AG09319 (cell line): ENCODE results near the gene FAM20A.

Source experiments
- DNase-seq: peaks from one replicate; pipeline ENCODE4 v3.0.0-alpha.2; 2010; ENCODE audit warnings: low read depth; ENCODE audit errors: extremely low read depth
- CTCF ChIP-seq: IDR thresholded peaks from 2 replicates; pipeline ENCODE4 v1.5.1; 2011; ENCODE audit warnings: low read depth, mild to moderate bottlenecking, inconsistent platforms, low read length, moderate library complexity

Gene FAM20A

GRCh38 chr17:68634345-68634876 is 33.2 kb upstream of the FAM20A start:
- TF ChIP-seq CTCF = no peak
- no peak for DNase-seq

GRCh38 chr17:68628576-68628957 is 27.4 kb upstream of the FAM20A start:
- TF ChIP-seq CTCF = no peak
- no peak for DNase-seq

GRCh38 chr17:68627956-68628575 is 26.9 kb upstream of the FAM20A start:
- no peak for TF ChIP-seq CTCF

GRCh38 chr17:68624381-68624780 is 23.2 kb upstream of the FAM20A start:
- no peak for DNase-seq
- TF ChIP-seq CTCF = no peak

More at GRCh38 chr17:68627956-68628575, 26.9 kb upstream of the FAM20A start:
- DNase-seq = no peak

- DNase-seq = no peak
- no peak for TF ChIP-seq CTCF
These were observed 22.6 kb upstream of the FAM20A start for GRCh38 chr17:68623811-68624210.

GRCh38 chr17:68622423-68622822 is 21.3 kb upstream of the FAM20A start:
- no peak for DNase-seq
- TF ChIP-seq CTCF = no peak

GRCh38 chr17:68621065-68621464 is 19.9 kb upstream of the FAM20A start:
- no peak for DNase-seq
- no peak for TF ChIP-seq CTCF
